Forelimb muscle (tissue), 1 donor: ENCODE results near the gene MS4A18. TPM values are rescaled to one million over a fixed set of nuclear protein-coding genes. Genes with fewer than 3 reads are reported as not detected.
"Not testable (repeated sequence)": the region's sequence is repeated elsewhere in the genome, so short reads cannot be mapped to it uniquely, and the experiment has no call there.

ENCODE experiments used
- DNase-seq: peaks from one replicate; pipeline ENCODE4 v3.0.0-alpha.2; 2013; ENCODE audit warnings: low read depth
- polyA plus RNA-seq: library from polyadenylated mRNA; unstranded; fragments of 120-200 nt; gene quantifications from one replicate; pipeline ENCODE4 v1.2.1, GENCODE V29; 2013; ENCODE audit not compliant: insufficient read length

Gene MS4A18
- polyA plus RNA-seq, result not detected

DNA sequence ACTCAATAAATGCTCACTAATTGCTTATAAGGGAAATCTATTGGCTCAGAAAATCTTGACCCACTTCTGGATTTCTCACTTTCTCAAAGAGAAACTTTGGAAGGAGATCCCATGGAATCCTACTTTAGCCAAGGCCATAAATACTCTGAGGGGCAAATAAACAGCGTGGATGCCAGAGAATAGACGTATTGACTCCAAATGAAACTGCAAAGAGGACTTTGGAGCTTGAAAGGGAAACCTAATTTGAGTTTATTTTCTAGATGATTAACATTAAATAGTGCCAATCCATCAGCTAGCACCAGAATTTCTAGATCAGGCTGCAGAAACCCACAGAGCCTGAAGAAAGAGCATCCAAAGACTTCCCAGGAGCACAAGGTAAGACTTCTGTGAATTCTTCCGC, at the start of gene MS4A18:
TSS of gene MS4A18 (plus strand) at position 301 of the 400 bp plus-strand sequence.
- DNase-seq, result no peak

DNA sequence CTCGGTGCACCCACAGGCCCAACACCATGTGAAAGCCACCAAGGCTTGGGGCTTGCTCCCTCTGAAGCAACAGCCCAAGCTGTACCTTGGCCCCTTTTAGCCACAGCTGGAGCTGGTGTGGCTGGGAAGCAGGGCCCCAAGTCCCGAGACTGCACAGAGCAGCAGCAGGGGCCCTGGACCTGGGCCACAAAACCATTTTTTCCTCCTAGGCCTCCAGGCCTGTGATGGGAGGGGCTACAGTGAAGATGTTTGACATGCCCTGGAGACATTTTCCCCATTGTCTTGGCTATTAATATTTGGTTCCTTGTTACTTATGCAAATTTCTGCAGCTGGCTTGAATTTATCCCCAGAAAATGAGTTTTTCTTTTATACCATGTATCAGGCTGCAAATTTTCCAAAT, 46.3 kb upstream of the MS4A18 start:
- not testable (repeated sequence) for DNase-seq

GRCh38 chr11:60679879-60680278, 44.6 kb upstream of the MS4A18 start:
- DNase-seq, result no peak

GRCh38 chr11:60680455-60681119, 43.9 kb upstream of the MS4A18 start:
- DNase-seq, result no peak

DNA sequence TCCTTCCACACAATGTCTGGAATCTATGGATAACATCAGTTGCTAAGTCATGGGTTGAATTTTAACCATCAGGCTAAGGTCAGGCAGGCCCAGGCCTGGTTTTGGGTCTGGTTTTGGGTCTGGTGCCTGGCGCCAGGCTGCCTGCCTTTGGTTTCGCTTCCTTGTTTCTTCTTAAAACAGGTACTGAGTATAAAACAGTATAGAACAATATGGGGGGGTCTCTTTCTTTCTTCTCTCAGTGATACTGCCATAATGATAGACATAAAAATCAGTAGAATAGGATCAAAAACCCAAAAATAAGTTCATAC, 40.0 kb upstream of the MS4A18 start:
- DNase-seq, result not testable (repeated sequence)

- DNase-seq, result no peak
Observed at GRCh38 chr11:60691661-60692060, 32.9 kb upstream of the MS4A18 start.

GRCh38 chr11:60699284-60699691, 25.2 kb upstream of the MS4A18 start, which contains the start of gene MS4A8:
TSS of gene MS4A8 (plus strand) at chr11:60699612. CDS start at chr11:60700861, 1,249 bp downstream.
- DNase-seq, result peak; percentile 1

GRCh38 chr11:60699936-60700335, 24.6 kb upstream of the MS4A18 start:
- peak; percentile 29 for DNase-seq

GRCh38 chr11:60700689-60701468, 23.6 kb upstream of the MS4A18 start:
- peak; percentile 31 for DNase-seq

- no peak for DNase-seq
Observed at GRCh38 chr11:60701469-60701818, 23.1 kb upstream of the MS4A18 start.

DNA sequence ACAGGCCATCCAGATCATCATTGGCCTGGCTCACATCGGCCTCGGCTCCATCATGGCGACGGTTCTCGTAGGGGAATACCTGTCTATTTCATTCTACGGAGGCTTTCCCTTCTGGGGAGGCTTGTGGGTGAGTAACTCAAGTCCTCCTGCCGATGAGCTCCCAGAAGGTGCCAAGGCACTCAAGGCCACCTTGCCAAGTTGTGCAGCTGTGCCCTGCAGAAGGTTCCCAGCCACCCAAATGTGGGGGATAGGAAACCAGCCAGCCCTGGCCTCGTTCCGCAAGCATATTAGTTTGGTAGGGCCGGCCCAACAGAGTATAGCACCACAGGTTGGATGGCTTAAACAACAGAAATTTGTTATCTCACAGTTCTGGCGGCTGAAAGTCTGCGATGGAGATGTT, 21.1 kb upstream of the MS4A18 start:
- DNase-seq, result no peak

DNA sequence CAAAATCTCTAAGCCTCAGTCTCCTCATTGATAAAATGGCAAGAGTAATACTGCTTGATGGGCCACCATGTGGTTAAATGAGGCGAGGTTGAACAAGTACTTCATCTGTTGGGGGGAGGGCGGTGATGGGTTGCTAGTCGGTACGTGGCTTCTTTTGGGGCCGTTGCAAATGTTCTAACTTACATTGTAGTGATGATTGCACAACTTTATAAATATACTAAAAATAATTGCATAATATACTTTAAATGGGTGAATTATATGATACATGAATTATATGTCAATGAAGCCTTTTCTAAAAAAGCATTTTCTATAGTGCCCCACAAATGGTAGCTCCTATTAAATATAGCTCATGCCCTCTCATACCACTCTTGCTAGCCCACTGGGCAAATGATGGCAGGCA, 18.6 kb upstream of the MS4A18 start:
- no peak for DNase-seq

- DNase-seq, result no peak
Observed at GRCh38 chr11:60706931-60707330, 17.6 kb upstream of the MS4A18 start.

DNA sequence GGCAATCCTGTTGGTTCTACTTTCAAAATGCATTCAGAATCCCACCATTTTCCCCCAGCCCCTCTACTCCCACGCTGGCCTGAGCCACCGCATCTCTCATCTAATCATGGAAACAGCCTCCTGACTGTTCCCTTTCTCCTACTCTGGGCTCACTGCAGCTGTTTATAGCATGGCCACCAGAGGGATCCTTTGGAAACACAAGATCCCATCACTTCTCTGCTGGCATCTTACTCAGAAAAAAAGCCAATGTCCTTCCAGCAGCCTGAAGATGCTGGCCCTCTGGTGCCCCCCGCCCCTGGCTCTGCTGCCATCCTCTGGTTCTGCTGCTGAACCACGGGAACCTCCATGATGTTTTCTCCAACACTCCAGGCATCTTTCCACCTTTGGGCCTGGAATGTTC, 14.0 kb upstream of the MS4A18 start:
- no peak for DNase-seq

GRCh38 chr11:60711276-60711675, 13.2 kb upstream of the MS4A18 start:
- DNase-seq, result no peak

- not testable (repeated sequence) for DNase-seq
Observed at GRCh38 chr11:60713423-60713822, 11.1 kb upstream of the MS4A18 start.

DNA sequence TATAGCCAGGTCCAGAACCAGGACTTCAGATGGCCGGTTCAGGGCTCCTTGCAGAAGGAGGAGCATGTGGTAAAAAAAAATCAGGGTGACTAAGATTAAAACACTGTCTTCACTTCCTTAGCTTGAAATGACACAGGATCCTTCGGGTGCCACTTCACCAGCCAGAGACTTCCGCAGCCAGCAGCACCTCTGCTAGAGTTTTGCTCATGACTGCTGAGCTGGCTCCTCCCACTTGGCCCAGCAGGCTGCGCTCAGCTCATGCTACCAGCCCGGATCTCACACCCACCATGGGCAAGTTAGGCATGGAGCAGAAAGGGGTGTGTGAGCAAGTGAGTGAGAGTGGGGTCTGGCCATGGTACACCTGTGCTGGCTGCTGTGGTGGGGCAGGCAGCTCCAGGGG, 6.6 kb upstream of the MS4A18 start:
- DNase-seq, result no peak

GRCh38 chr11:60718524-60719316, 5.8 kb upstream of the MS4A18 start:
- no peak for DNase-seq

DNA sequence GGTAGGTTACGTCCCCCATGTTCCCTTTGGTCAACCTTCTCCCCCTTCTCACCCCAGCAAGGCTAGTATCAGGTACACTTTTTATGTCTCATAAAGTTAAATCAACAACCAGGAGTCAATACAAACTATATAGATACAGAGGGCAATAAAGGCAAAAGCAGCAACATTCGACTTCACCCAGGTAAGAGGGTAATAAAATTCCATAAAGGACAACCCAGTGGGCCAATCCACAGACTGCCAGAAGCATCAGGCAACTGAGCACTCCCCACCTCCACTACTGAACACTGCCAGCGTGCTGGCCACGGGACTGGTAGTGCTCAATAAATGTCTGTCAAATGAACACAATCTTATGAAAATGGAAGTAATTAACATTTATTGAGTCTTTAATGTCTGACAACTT, 5.1 kb upstream of the MS4A18 start:
- no peak for DNase-seq

DNA sequence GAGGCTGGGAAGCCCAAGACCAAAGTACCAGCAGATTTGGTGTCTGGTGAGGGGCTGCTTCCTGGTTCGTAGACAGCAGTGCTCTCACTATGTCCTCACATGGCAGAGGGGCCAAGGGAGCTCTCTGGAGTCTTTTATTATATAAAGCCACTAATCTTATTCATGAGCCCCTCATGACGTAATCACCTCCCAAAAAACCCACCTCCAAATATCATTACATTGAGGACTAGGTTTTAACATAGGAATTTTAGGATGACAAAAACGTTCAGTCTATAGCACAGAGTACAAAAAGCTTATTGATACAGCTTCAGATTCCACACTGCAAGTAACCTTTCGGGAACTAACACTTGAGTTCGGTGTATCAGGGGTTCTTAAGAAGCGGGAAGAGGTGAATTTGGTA, 4.1 kb upstream of the MS4A18 start:
- no peak for DNase-seq

DNA sequence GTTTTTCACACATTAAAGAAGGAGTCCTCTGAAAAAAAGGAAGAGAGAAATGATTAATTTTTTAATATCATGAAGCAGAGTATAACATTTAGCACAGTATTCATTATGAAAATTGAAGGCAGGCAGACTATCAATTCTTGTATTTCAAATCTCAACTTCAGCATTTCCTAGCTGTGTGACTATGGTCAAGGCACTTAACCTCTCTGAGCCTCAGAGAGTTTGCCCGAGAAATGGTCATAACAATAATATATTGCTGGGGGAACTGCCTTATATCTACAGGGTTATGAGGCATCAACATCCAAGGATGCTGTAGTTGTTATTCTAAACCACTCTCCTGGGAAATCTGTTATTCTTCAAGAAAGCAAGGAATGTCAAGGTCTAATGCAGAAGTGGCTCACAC, 1.1 kb downstream of the MS4A18 start:
- no peak for DNase-seq

DNA sequence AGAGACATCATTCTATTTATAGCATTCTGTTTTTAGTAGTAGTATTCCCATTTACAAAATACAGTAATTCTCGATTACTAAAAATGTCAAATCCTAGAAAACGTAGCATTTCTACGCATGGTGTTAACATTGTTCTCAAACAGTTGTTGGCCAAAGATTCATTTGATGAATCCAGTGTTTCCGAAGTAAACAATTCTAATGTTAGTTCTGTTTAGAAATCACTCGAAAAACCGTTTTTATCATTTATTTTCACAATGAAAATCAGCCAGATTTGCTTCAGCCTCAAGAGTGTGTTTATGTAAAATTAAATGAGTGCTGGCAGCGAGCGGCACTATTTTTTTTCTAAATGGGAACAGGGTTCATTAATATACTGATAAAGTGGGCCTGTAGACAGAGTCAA, 7.1 kb downstream of the MS4A18 start:
- DNase-seq, result no peak

DNA sequence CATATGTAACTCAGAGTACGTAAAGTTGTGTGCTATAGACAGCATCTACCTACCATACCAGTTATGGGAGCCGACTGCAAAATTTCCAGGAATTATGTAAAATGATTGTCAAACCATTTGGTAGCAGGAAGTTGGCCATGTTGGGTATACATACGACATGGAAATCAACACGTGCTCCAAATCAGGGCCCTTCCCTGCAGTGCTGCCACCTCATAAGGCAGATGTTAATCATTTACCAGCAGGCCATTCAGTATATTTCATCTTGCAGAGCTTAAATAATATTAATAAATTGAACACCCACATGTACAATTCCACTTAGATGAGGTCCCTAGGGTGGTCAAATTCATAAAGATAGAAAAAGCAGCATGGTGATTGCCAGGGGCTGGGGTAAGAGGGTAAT, 9.8 kb downstream of the MS4A18 start:
- DNase-seq, result no peak
